ENCODE results near the gene CORO2B.

- TF ChIP-seq CTCF (IDR thresholded peaks at IDR 0.05) (no peak), POLR2AphosphoS5 (IDR thresholded peaks at IDR 0.05) (no peak), POLR2A (IDR thresholded peaks at IDR 0.05) (no peak)
Observed at GRCh38 chr15:68734352-68734751, 155.6 kb downstream of the CORO2B start.
